Ascending aorta (tissue), 2 donors: ENCODE results near the gene SNX10. TPM values are rescaled to one million over a fixed set of nuclear protein-coding genes. Genes with fewer than 3 reads are reported as not detected.
"Not testable (repeated sequence)": the region's sequence is repeated elsewhere in the genome, so short reads cannot be mapped to it uniquely, and the experiment has no call there.

Experiments used
- DNase-seq, 2 donors: peaks; one replicate each; pipeline ENCODE4 v3.0.0-alpha.2; 2019; ENCODE audit warnings: low spot score in 2 of 2
- H3K27ac ChIP-seq, 2 donors: fragments of 200-600 bp; sonication (generic); one replicate each; pipeline ENCODE4 v1.5.1; 2016 to 2017; ENCODE audit warnings: mild to moderate bottlenecking in 1 of 2
- H3K27me3 ChIP-seq: fragments of 200-600 bp; sonication (generic); one replicate; pipeline ENCODE4 v1.5.1; 2017
- H3K36me3 ChIP-seq, 2 donors: fragments of 200-600 bp; sonication (generic); one replicate each; pipeline ENCODE4 v1.5.1; 2016
- H3K4me1 ChIP-seq, 2 donors: fragments of 200-600 bp; sonication (generic); one replicate each; pipeline ENCODE4 v1.5.1; 2016 to 2017; ENCODE audit warnings: mild to moderate bottlenecking in 1 of 2
- H3K4me3 ChIP-seq, 2 donors: fragments of 200-600 bp; sonication (generic); one replicate each; pipeline ENCODE4 v1.5.1; 2016 to 2017; ENCODE audit warnings: mild to moderate bottlenecking in 1 of 2
- H3K9me3 ChIP-seq, 2 donors: fragments of 200-600 bp; sonication (generic); one replicate each; pipeline ENCODE4 v1.5.1; 2016
- CTCF ChIP-seq, 3 experiments: fragments of 200-600 bp in 2 of 3; fragments of 450-650 bp in 1 of 3; sonication (generic) in 2 of 3; IDR thresholded peaks; one replicate each; pipeline ENCODE4 v1.5.1; 2016 to 2019; ENCODE audit warnings: antibody characterized with exemption in 3 of 3, mild to moderate bottlenecking in 1 of 3, moderate library complexity in 1 of 3
- intact Hi-C: fragments of 100-400 bp; cut with DNase I; formaldehyde crosslinking; loops from one replicate; pipeline ENCODE4 v1.15.1; 2023
- total RNA-seq: library from RNA; depleted of rRNA; stranded (reverse); fragments of >200 nt; gene quantifications from one replicate; pipeline ENCODE4 v1.1.0, GENCODE V29; 2016

Gene SNX10, protein sequence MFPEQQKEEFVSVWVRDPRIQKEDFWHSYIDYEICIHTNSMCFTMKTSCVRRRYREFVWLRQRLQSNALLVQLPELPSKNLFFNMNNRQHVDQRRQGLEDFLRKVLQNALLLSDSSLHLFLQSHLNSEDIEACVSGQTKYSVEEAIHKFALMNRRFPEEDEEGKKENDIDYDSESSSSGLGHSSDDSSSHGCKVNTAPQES
- total RNA-seq: 3.5 TPM

DNA sequence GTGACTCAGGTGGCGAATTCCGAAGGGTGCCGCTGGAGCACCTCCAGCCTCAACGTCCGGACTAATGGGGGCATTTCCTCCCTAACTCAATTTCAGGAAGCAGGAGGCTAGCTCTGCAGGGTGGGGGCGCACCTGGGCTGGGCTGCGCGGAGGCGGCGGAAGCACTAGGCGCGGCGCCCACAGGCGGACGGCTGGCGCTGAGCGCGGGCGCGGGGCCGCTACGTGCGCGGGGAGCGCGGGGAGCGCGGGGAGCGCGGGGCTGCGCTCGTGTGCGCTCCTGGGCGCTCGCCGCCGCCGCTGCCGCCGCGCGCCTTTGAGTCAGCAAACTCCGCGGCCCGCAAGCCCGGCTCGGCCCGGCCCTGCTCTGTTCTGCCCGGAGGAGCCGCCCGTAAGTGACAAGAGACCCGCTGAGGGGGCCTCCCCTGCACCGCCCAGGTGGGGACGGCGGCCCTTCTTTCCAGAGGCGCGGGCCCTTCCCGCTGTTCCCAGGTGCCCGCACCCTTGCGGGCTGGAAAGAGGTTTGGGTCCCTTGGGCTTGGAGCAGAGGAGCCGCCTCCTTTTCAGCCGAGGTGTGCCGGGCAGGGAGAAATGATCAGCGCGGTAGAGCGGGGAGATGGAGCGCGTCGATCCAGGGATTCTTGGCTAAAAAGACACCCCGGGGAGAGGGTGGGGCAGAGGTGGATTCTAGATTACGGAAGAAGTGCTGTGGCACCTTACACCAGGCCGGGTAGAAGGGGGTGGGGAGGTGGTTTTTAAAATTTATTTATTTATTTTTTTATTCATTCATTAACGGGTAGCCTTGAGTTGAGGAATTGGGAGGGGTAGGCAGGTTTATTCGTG, at the start of gene SNX10:
Gene SNX10, plus strand, starts transcription at position 164 of the 840 bp plus-strand sequence. CDS start 54,581 bp downstream, outside the sequence.
- Histone ChIP-seq H3K9me3 (no peaks in the 10 kb centered on the region), H3K36me3 (no peaks in the 10 kb centered on the region), H3K4me3 (peak within 1 kb of the TSS; percentile 57 to 67), H3K27me3 (no peaks in the 10 kb centered on the region), H3K27ac (no peak within 1 kb of the TSS), H3K4me1 (no peaks in the 10 kb centered on the region)
- TF ChIP-seq CTCF (IDR thresholded peaks at IDR 0.05): peak in 1 of 3 experiments; percentile 3
- DNase-seq: no peak
- intact Hi-C loops: no loop called here

- Histone ChIP-seq H3K9me3 (no peaks in the 10 kb centered on the region), H3K27ac (no peak overlapping the region), H3K4me1 (no peaks in the 10 kb centered on the region), H3K4me3 (no peak overlapping the region), H3K27me3 (no peaks in the 10 kb centered on the region), H3K36me3 (no peaks in the 10 kb centered on the region)
- DNase-seq: no peak
- no peak for TF ChIP-seq CTCF (IDR thresholded peaks at IDR 0.05)
- intact Hi-C loops: no loop called here
Measured at GRCh38 chr7:26245150-26245549, 46.5 kb upstream of the SNX10 start.

DNA sequence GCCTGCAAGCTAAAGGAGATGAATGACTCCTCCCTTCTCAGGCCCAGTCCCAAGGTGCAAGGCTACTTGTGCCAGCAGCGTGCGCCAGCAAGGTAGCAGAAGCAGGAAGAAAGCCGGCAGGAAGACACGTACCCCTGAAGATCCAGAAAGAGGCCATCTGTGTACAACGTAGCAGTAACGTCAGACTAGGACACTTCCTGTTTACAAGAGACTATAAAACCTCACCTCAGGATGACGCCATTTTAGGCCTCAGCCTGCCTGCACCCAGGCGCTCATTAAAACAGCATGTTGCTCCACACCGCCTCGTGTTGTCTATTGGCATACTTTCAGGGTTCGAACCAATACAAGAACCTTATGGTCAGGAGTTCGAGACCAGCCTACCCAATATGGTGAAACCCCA, 41.4 kb upstream of the SNX10 start:
- H3K27ac ChIP-seq: no peak overlapping the region
- H3K27me3 ChIP-seq: no peaks in the 10 kb centered on the region
- no peaks in the 10 kb centered on the region for H3K9me3 ChIP-seq
- no peaks in the 10 kb centered on the region for H3K36me3 ChIP-seq
- TF ChIP-seq CTCF (IDR thresholded peaks at IDR 0.05): no peak
- H3K4me1 ChIP-seq: no peaks in the 10 kb centered on the region
- H3K4me3 ChIP-seq: no peak overlapping the region
- intact Hi-C loops: no loop called here
- no peak for DNase-seq

DNA sequence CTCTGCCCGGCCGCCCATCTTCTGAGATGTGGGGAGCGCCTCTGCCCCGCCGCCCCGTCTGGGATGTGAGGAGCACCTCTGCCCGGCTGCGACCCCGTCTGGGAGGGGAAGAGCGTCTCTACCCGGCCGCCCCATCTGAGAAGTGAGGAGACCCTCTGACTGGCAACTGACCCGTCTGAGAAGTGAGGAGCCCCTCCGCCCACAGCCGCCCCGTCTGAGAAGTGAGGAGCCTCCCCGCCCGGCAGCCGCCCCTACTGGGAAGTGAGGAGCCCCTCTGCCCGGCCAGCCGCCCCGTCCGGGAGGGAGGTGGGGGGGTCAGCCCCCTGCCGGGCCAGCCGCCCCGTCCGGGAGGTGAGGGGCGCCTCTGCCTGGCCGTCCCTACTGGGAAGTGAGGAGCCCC, 29.8 kb upstream of the SNX10 start:
- H3K27me3 ChIP-seq, H3K4me1 ChIP-seq, H3K9me3 ChIP-seq, intact Hi-C loops, H3K36me3 ChIP-seq, H3K27ac ChIP-seq, H3K4me3 ChIP-seq, DNase-seq: not testable (repeated sequence)

- TF ChIP-seq CTCF (IDR thresholded peaks at IDR 0.05): no peak
- H3K27me3 ChIP-seq: no peaks in the 10 kb centered on the region
- no peak overlapping the region for H3K27ac ChIP-seq
- no peaks in the 10 kb centered on the region for H3K9me3 ChIP-seq
- intact Hi-C loops: no loop called here
- H3K4me1 ChIP-seq: no peaks in the 10 kb centered on the region
- DNase-seq: no peak
- H3K4me3 ChIP-seq: no peak overlapping the region
- no peaks in the 10 kb centered on the region for H3K36me3 ChIP-seq
Measured at GRCh38 chr7:26265065-26265464, 26.6 kb upstream of the SNX10 start.

- Histone ChIP-seq H3K4me3 (no peak overlapping the region), H3K9me3 (no peaks in the 10 kb centered on the region), H3K4me1 (no peaks in the 10 kb centered on the region), H3K36me3 (no peaks in the 10 kb centered on the region), H3K27me3 (no peaks in the 10 kb centered on the region), H3K27ac (no peak overlapping the region)
- intact Hi-C loops: no loop called here
- TF ChIP-seq CTCF (IDR thresholded peaks at IDR 0.05): no peak
- DNase-seq: no peak
Measured at GRCh38 chr7:26265499-26266075, 26.1 kb upstream of the SNX10 start.
